ENCODE data around the gene NT5M.

- TF ChIP-seq CTCF (IDR thresholded peaks at IDR 0.05; ENCODE audit: insufficient read depth, low read length, poor library complexity, severe bottlenecking): no peak
- TF ChIP-seq EZH2phosphoT487 (conservative IDR thresholded peaks at IDR 0.05; ENCODE audit: low read length): no peak
Measured at GRCh38 chr17:17360087-17360730, 57.0 kb downstream of the NT5M start.
